GM12891 (cell line): ENCODE measurements around the gene ASMTL.

ENCODE experiments used
- POLR2A ChIP-seq: IDR thresholded peaks from 2 replicates; pipeline ENCODE4 v1.6.1; 2011; ENCODE audit warnings: low read depth, low read length, control low read depth
- POLR2AphosphoS5 ChIP-seq: IDR thresholded peaks from 2 replicates; pipeline ENCODE4 v1.6.1; 2011; ENCODE audit warnings: low read depth, low read length, control low read depth
- SPI1 ChIP-seq: IDR thresholded peaks from 2 replicates; pipeline ENCODE4 v1.6.1; 2011; ENCODE audit warnings: low read depth, low read length, control low read depth

DNA sequence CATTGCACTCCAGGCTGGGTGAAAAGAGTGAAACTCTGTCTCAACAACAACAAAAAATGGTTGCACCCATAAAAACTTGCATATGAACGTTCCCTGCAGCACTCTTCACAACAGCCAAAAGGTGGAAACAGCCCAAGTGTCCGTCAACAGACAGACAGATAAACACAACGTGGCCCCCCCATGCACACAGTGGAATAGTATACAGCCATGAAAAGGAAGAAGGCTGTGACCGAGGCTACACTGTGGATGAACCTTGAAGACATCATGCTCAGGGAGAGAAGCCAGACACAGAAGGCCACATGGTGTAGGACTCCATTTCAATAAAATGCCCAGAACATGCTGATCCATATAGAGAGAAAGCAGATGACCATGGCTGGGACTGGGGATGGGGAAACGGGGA lies 33.5 kb upstream of the ASMTL start:
- TF ChIP-seq POLR2A (no peak), SPI1 (no peak), POLR2AphosphoS5 (no peak)
